Karpas-422 (cell line): Measurements from ENCODE around the gene OR1F1. TPM values are rescaled to one million over a fixed set of nuclear protein-coding genes. Genes with fewer than 3 reads are reported as not detected.

Experiments
- DNase-seq: peaks from one replicate; pipeline ENCODE4 v3.0.0-alpha.2; 2015
- H2AFZ ChIP-seq: fragments of 200-600 bp; sonication (generic); 2 replicates; pipeline ENCODE4 v1.6.1; 2014; ENCODE audit warnings: antibody characterized with exemption, low read length, mixed read lengths
- H3K27ac ChIP-seq: fragments of 200-600 bp; sonication (generic); 2 replicates; pipeline ENCODE4 v1.5.1; 2014; ENCODE audit warnings: mild to moderate bottlenecking, low read length, moderate library complexity
- H3K27me3 ChIP-seq: fragments of 200-600 bp; sonication (generic); 2 replicates; pipeline ENCODE4 v1.6.1; 2014; ENCODE audit warnings: low read length, mixed read lengths
- H3K36me3 ChIP-seq: fragments of 200-600 bp; sonication (generic); 2 replicates; pipeline ENCODE4 v1.6.1; 2014; ENCODE audit warnings: low read length, mixed read lengths; ENCODE audit not compliant: insufficient read depth
- H3K4me1 ChIP-seq: fragments of 200-600 bp; sonication (generic); 2 replicates; pipeline ENCODE4 v1.6.1; 2014; ENCODE audit warnings: mild to moderate bottlenecking, low read length, mixed read lengths
- H3K4me2 ChIP-seq: fragments of 200-600 bp; sonication (generic); 2 replicates; pipeline ENCODE4 v1.6.1; 2014; ENCODE audit warnings: low read length, low read depth, mild to moderate bottlenecking; ENCODE audit not compliant: poor library complexity, severe bottlenecking
- H3K4me3 ChIP-seq: fragments of 200-600 bp; sonication (generic); 2 replicates; pipeline ENCODE4 v1.5.1; 2014; ENCODE audit warnings: mild to moderate bottlenecking, antibody characterized with exemption, low read length, mixed read lengths
- H3K79me2 ChIP-seq: fragments of 200-600 bp; sonication (generic); 2 replicates; pipeline ENCODE4 v1.6.1; 2014; ENCODE audit warnings: mild to moderate bottlenecking, low read length, mixed read lengths
- H3K9ac ChIP-seq: fragments of 200-600 bp; sonication (generic); 2 replicates; pipeline ENCODE4 v1.6.0; 2014; ENCODE audit warnings: low read length
- H3K9me2 ChIP-seq: fragments of 200-600 bp; sonication (generic), shearing (Covaris generic); replicated peaks from 2 replicates; pipeline ENCODE4 v1.6.0; 2014; ENCODE audit warnings: mild to moderate bottlenecking, low read length, moderate library complexity; ENCODE audit not compliant: insufficient read depth
- H3K9me3 ChIP-seq: fragments of 300-700, 200-600 bp; sonication (generic); 2 replicates; pipeline ENCODE4 v1.6.1; 2014; ENCODE audit warnings: low read length, mixed read lengths
- H4K20me1 ChIP-seq: fragments of 200-600 bp; sonication (generic); 2 replicates; pipeline ENCODE4 v1.6.1; 2014; ENCODE audit warnings: mild to moderate bottlenecking, antibody characterized with exemption, low read length, low read depth; ENCODE audit not compliant: insufficient read depth
- total RNA-seq: library from RNA; depleted of rRNA; stranded (reverse); fragments of >200 nt; shearing (Covaris generic); gene quantifications from 2 replicates; pipeline ENCODE4 v1.2.3, GENCODE V29; 2014; ENCODE audit warnings: low replicate concordance; rRNA removed

The OR1F1 gene
- total RNA-seq, 1 experiment from 2014 or later: not detected

- Histone ChIP-seq H3K9me3 (no peaks in the 10 kb centered on the region), H3K79me2 (no peaks in the 10 kb centered on the region), H3K4me3 (no peak overlapping the region), H2AFZ (no peak overlapping the region), H3K9me2 (no peaks in the 10 kb centered on the region), H3K27me3 (no peaks in the 10 kb centered on the region), H3K36me3 (no peaks in the 10 kb centered on the region), H4K20me1 (no peaks in the 10 kb centered on the region), H3K9ac (no peak overlapping the region), H3K4me1 (no peaks in the 10 kb centered on the region), H3K27ac (no peak overlapping the region), H3K4me2 (no peak overlapping the region)
- no peak for DNase-seq
Observed at GRCh38 chr16:3249451-3249850, 61.4 kb downstream of the OR1F1 start.

GRCh38 chr16:3252967-3253366 lies 65.0 kb downstream of the OR1F1 start:
- H3K9ac ChIP-seq: no peak overlapping the region

GRCh38 chr16:3254309-3254708 lies 66.3 kb downstream of the OR1F1 start:
- H3K9me3 ChIP-seq: no peaks in the 10 kb centered on the region
- no peaks in the 10 kb centered on the region for H3K36me3 ChIP-seq
- no peaks in the 10 kb centered on the region for H3K9me2 ChIP-seq
- no peaks in the 10 kb centered on the region for H3K4me1 ChIP-seq
- H2AFZ ChIP-seq: no peak overlapping the region
- H4K20me1 ChIP-seq: no peaks in the 10 kb centered on the region
- DNase-seq: no peak
- H3K27ac ChIP-seq: no peak overlapping the region
- H3K4me2 ChIP-seq: no peak overlapping the region
- no peaks in the 10 kb centered on the region for H3K79me2 ChIP-seq
- H3K4me3 ChIP-seq: no peak overlapping the region
- no peaks in the 10 kb centered on the region for H3K27me3 ChIP-seq
- H3K9ac ChIP-seq: no peak overlapping the region

More at GRCh38 chr16:3252967-3253366, 65.0 kb downstream of the OR1F1 start:
- Histone ChIP-seq H3K9me3 (no peaks in the 10 kb centered on the region), H4K20me1 (no peaks in the 10 kb centered on the region), H3K27ac (no peak overlapping the region), H3K79me2 (no peaks in the 10 kb centered on the region), H2AFZ (no peak overlapping the region), H3K4me2 (no peak overlapping the region), H3K27me3 (no peaks in the 10 kb centered on the region), H3K4me3 (no peak overlapping the region), H3K36me3 (no peaks in the 10 kb centered on the region), H3K4me1 (no peaks in the 10 kb centered on the region), H3K9me2 (no peaks in the 10 kb centered on the region)
- no peak for DNase-seq

Other genes with a start within 250 kb of the OR1F1 start
- 3.4 and 8.5 TPM in 2 replicates for gene KREMEN2, start 223.9 kb upstream of the OR1F1 start, total RNA-seq
- 30.7 and 44.0 TPM in 2 replicates for gene PAQR4, start 218.9 kb upstream of the OR1F1 start, total RNA-seq
- gene PKMYT1, start 207.8 kb upstream of the OR1F1 start, total RNA-seq: 17.6 and 30.3 TPM in 2 replicates
- gene CLDN9, start 175.3 kb upstream of the OR1F1 start, total RNA-seq: not detected in 2 replicates
- not detected in 2 replicates for gene CLDN6, start 170.0 kb upstream of the OR1F1 start, total RNA-seq
- 4.9 and 9.4 TPM in 2 replicates for gene TNFRSF12A, start 167.8 kb upstream of the OR1F1 start, total RNA-seq
- gene HCFC1R1, start 164.3 kb upstream of the OR1F1 start, total RNA-seq: 51.7 and 67.8 TPM in 2 replicates
- gene THOC6, start 164.2 kb upstream of the OR1F1 start, total RNA-seq: 20.0 and 35.8 TPM in 2 replicates
- gene BICDL2, start 151.3 kb upstream of the OR1F1 start, total RNA-seq: not detected in 2 replicates
- 0.15 and 0.47 TPM in 2 replicates for gene MMP25, start 141.6 kb upstream of the OR1F1 start, total RNA-seq
- not detected in 2 replicates for gene IL32, start 122.6 kb upstream of the OR1F1 start, total RNA-seq
- not detected in 2 replicates for gene ZSCAN10, start 88.9 kb upstream of the OR1F1 start, total RNA-seq
- gene ZNF205, start 75.6 kb upstream of the OR1F1 start, total RNA-seq: not detected in 2 replicates
- 2.0 and 8.0 TPM in 2 replicates for gene ZNF213, start 53.2 kb upstream of the OR1F1 start, total RNA-seq
- gene ZNF200, start 47.0 kb downstream of the OR1F1 start, total RNA-seq: 8.5 and 12.1 TPM in 2 replicates
- gene MEFV, start 68.4 kb downstream of the OR1F1 start, total RNA-seq: not detected in 2 replicates
- 26.6 and 45.7 TPM in 2 replicates for gene ZNF263, start 95.3 kb downstream of the OR1F1 start, total RNA-seq
- 2.8 and 4.1 TPM in 2 replicates for gene TIGD7, start 117.2 kb downstream of the OR1F1 start, total RNA-seq
- gene ZNF75A, start 117.3 kb downstream of the OR1F1 start, total RNA-seq: 22.0 and 26.1 TPM in 2 replicates
- 0.14 TPM in 1 of 2 replicates, not detected in the other for gene OR2C1, start 167.7 kb downstream of the OR1F1 start, total RNA-seq
- gene ZSCAN32, start 212.8 kb downstream of the OR1F1 start, total RNA-seq: 25.8 TPM in 2 replicates
- gene ZNF174, start 213.0 kb downstream of the OR1F1 start, total RNA-seq: 17.7 and 22.4 TPM in 2 replicates